Measurements from ENCODE around the gene STARD10.
A peak's percentile ranks its signal among the peaks of the same experiment; 100 is the strongest.

The STARD10 gene

GRCh38 chr11:72754149-72754543 is 39.7 kb downstream of the STARD10 start:
- DNase-seq (ENCODE audit: low read depth): no peak
- no peak for TF ChIP-seq CTCF (IDR thresholded peaks at IDR 0.05; ENCODE audit: control insufficient read depth, extremely low read depth, insufficient read depth)
- no peak overlapping the region for H3K4me3 ChIP-seq (ENCODE audit: low read depth, low read length)

- no peak for TF ChIP-seq CTCF (IDR thresholded peaks at IDR 0.05; ENCODE audit: control insufficient read depth, extremely low read depth, insufficient read depth)
- no peak for DNase-seq (ENCODE audit: low read depth)
- H3K4me3 ChIP-seq (ENCODE audit: low read depth, low read length): no peak overlapping the region
These were observed 40.3 kb downstream of the STARD10 start for GRCh38 chr11:72753341-72754148.

- DNase-seq (ENCODE audit: low read depth): no peak
- H3K4me3 ChIP-seq (ENCODE audit: low read depth, low read length): peak within 1 kb of the TSS; percentile 77
- no peak for TF ChIP-seq CTCF (IDR thresholded peaks at IDR 0.05; ENCODE audit: control insufficient read depth, extremely low read depth, insufficient read depth)
These were observed 41.5 kb downstream of the STARD10 start, which contains the start of gene ARAP1 for GRCh38 chr11:72752088-72752914. Gene ARAP1 (minus strand): TSS chr11:72752408. CDS start chr11:72727128, 25,280 bp downstream.

GRCh38 chr11:72751116-72752087 is 42.4 kb downstream of the STARD10 start:
- DNase-seq (ENCODE audit: low read depth): no peak
- no peak for TF ChIP-seq CTCF (IDR thresholded peaks at IDR 0.05; ENCODE audit: control insufficient read depth, extremely low read depth, insufficient read depth)

GRCh38 chr11:72750556-72751115 is 43.2 kb downstream of the STARD10 start:
- DNase-seq (ENCODE audit: low read depth): no peak
- no peak for TF ChIP-seq CTCF (IDR thresholded peaks at IDR 0.05; ENCODE audit: control insufficient read depth, extremely low read depth, insufficient read depth)
- no peak overlapping the region for H3K4me3 ChIP-seq (ENCODE audit: low read depth, low read length)

More at GRCh38 chr11:72751116-72752087, 42.4 kb downstream of the STARD10 start:
- peak overlapping the region; percentile 77 for H3K4me3 ChIP-seq (ENCODE audit: low read depth, low read length)

GRCh38 chr11:72750086-72750485 is 43.8 kb downstream of the STARD10 start:
- TF ChIP-seq CTCF (IDR thresholded peaks at IDR 0.05; ENCODE audit: control insufficient read depth, extremely low read depth, insufficient read depth): no peak
- no peak for DNase-seq (ENCODE audit: low read depth)
- no peak overlapping the region for H3K4me3 ChIP-seq (ENCODE audit: low read depth, low read length)

Data from LNCaP clone FGC (cell line).